Stimulated activated CD4-positive, alpha-beta T cell treated with anti-CD3 and anti-CD28 coated beads, Interleukin-15, amount 100 ng/mL, for 48 hours (primary cell): Measurements from ENCODE around the gene CHRNE.
"Not testable (repeated sequence)": the region's sequence is repeated elsewhere in the genome, so short reads cannot be mapped to it uniquely, and the experiment has no call there.

Experiments used
- DNase-seq, 2 donors: peaks; one replicate each; pipeline ENCODE4 v3.0.0-alpha.2; 2020; ENCODE audit warnings: low read depth in 2 of 2

The CHRNE gene

GRCh38 chr17:4906642-4907041, 3.7 kb upstream of the CHRNE start:
- not testable (repeated sequence) for DNase-seq

GRCh38 chr17:4902540-4902939, 358 bp downstream of the CHRNE start:
- DNase-seq = no peak

GRCh38 chr17:4901648-4902344, 1.1 kb downstream of the CHRNE start:
- DNase-seq = no peak

GRCh38 chr17:4901108-4901647, 1.7 kb downstream of the CHRNE start:
- DNase-seq = no peak

GRCh38 chr17:4900231-4901107, 2.4 kb downstream of the CHRNE start:
- DNase-seq = no peak

GRCh38 chr17:4899341-4900230, 3.3 kb downstream of the CHRNE start, which contains the start of gene C17orf107:
Gene C17orf107, plus strand, starts transcription at chr17:4899536. Its CDS starts 227 bp downstream, at chr17:4899763.
- DNase-seq = peak; percentile 89 to 96

GRCh38 chr17:4898927-4899326, 4.0 kb downstream of the CHRNE start:
- no peak for DNase-seq

- no peak for DNase-seq
Observed at GRCh38 chr17:4898351-4898750, 4.5 kb downstream of the CHRNE start.

GRCh38 chr17:4897785-4898184, 5.1 kb downstream of the CHRNE start:
- no peak for DNase-seq

GRCh38 chr17:4897198-4897687, 5.7 kb downstream of the CHRNE start:
- no peak for DNase-seq

- no peak for DNase-seq
Observed at GRCh38 chr17:4896332-4897197, 6.3 kb downstream of the CHRNE start.

GRCh38 chr17:4895657-4896331, 7.1 kb downstream of the CHRNE start:
- DNase-seq = no peak

- no peak for DNase-seq
Observed at GRCh38 chr17:4895121-4895520, 7.8 kb downstream of the CHRNE start.

GRCh38 chr17:4893721-4894560, 9.0 kb downstream of the CHRNE start:
- no peak for DNase-seq

GRCh38 chr17:4893272-4893671, 9.6 kb downstream of the CHRNE start:
- no peak for DNase-seq

GRCh38 chr17:4892499-4893221, 10.2 kb downstream of the CHRNE start:
- no peak for DNase-seq

- DNase-seq = no peak
Observed at GRCh38 chr17:4891411-4892410, 11.2 kb downstream of the CHRNE start.
